GM19043 (cell line): ENCODE results near the gene VMO1.

ENCODE experiments used
- ATAC-seq: cut with Tn5 transposase; IDR thresholded peaks from one replicate; pipeline ENCODE4 v1.9.1; 2021; ENCODE audit warnings: low read depth; ENCODE audit not compliant: unreplicated experiment

The VMO1 gene

GRCh38 chr17:4786106-4786511 is at the start of gene VMO1:
Gene VMO1, minus strand, starts transcription at chr17:4786364. Its CDS starts 12 bp downstream, at chr17:4786352.
- no peak for ATAC-seq

GRCh38 chr17:4834681-4835020 is 48.5 kb upstream of the VMO1 start:
- ATAC-seq, result no peak

- no peak for ATAC-seq
Observed at GRCh38 chr17:4833941-4834680, 47.9 kb upstream of the VMO1 start.

GRCh38 chr17:4833178-4833940 is 47.2 kb upstream of the VMO1 start, which contains the start of gene MINK1:
Gene MINK1, plus strand, starts transcription at chr17:4833340. Its CDS starts 244 bp downstream, at chr17:4833584.
- ATAC-seq, result peak; percentile 57

- ATAC-seq, result peak; percentile 14
Observed at GRCh38 chr17:4832829-4833177, 46.6 kb upstream of the VMO1 start.

- ATAC-seq, result no peak
Observed at GRCh38 chr17:4827399-4827798, 41.2 kb upstream of the VMO1 start.

GRCh38 chr17:4823373-4824089 is 37.4 kb upstream of the VMO1 start:
- no peak for ATAC-seq

- no peak for ATAC-seq
Observed at GRCh38 chr17:4822835-4823234, 36.7 kb upstream of the VMO1 start.

- ATAC-seq, result no peak
Observed at GRCh38 chr17:4818276-4818675, 32.1 kb upstream of the VMO1 start.

GRCh38 chr17:4816826-4817225 is 30.7 kb upstream of the VMO1 start:
- ATAC-seq, result no peak

- ATAC-seq, result no peak
Observed at GRCh38 chr17:4815043-4815675, 29.0 kb upstream of the VMO1 start.

GRCh38 chr17:4812690-4813089 is 26.5 kb upstream of the VMO1 start:
- ATAC-seq, result no peak

- ATAC-seq, result no peak
Observed at GRCh38 chr17:4811471-4811870, 25.3 kb upstream of the VMO1 start.

GRCh38 chr17:4810696-4811290 is 24.6 kb upstream of the VMO1 start:
- no peak for ATAC-seq

GRCh38 chr17:4808378-4808767 is 22.2 kb upstream of the VMO1 start:
- ATAC-seq, result no peak

GRCh38 chr17:4807605-4808377 is 21.6 kb upstream of the VMO1 start:
- ATAC-seq, result no peak

- ATAC-seq, result peak; percentile 90
Observed at GRCh38 chr17:4806777-4807604, 20.8 kb upstream of the VMO1 start, which contains the start of gene PLD2. Gene PLD2, plus strand, starts transcription at chr17:4807152. Its CDS starts 621 bp downstream, at chr17:4807773.

GRCh38 chr17:4806456-4806776 is 20.3 kb upstream of the VMO1 start:
- no peak for ATAC-seq

- ATAC-seq, result no peak
Observed at GRCh38 chr17:4802228-4802627, 16.1 kb upstream of the VMO1 start, which contains the start of gene C17orf114. Gene C17orf114, minus strand, starts transcription at chr17:4802328.
